HG03280 (cell line): ENCODE measurements around the gene EPOP.
"Not testable (repeated sequence)": the region's sequence is repeated elsewhere in the genome, so short reads cannot be mapped to it uniquely, and the experiment has no call there.

Experiments used
- ATAC-seq: cut with Tn5 transposase; IDR thresholded peaks from one replicate; pipeline ENCODE4 v1.9.1; 2021; ENCODE audit warnings: mild to moderate bottlenecking, moderate library complexity; ENCODE audit not compliant: unreplicated experiment

EPOP gene

GRCh38 chr17:38653679-38654078, 21.1 kb downstream of the EPOP start:
- no peak for ATAC-seq

DNA sequence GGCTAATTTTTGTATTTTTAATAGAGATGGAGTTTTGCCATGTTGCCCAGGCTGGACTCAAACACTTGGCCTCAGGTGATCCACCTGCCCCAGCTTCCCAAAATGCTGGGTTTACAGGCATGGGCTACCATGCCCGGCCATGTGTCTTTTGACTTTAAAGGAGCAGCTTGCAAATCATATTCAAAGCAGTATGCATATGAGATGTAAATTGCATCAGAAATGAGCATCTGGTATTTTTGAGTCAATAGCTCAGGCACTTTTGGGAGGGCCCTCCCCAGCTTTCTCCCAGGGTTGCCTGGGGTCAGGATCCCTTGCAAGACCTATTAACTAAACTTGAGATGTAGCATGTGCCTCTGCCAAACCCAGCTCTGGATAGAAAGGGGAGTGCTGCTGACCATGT, 21.5 kb downstream of the EPOP start:
- ATAC-seq: no peak

- ATAC-seq: not testable (repeated sequence)
Measured at GRCh38 chr17:38650653-38651173, 24.0 kb downstream of the EPOP start.

- no peak for ATAC-seq
Measured at GRCh38 chr17:38637951-38638350, 36.8 kb downstream of the EPOP start.

DNA sequence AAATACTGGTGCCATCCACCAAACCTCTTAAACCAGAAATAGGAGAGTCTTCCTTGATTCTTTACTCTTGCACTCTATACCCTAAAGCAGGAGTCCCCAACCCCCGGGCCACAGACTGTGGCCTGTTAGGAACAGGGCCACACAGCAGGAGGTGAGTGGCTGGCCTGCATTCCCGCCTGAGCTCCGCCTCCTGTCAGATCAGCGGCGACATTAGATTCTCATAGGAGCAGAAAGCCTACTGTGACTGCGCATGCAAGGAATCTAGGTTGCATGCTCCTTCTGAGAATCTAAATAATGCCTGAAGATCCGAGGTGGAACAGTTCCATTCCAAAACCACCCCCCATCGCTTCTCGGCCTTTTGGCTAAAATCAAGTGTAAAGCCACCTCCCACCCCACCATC, 38.7 kb downstream of the EPOP start:
- ATAC-seq: no peak

DNA sequence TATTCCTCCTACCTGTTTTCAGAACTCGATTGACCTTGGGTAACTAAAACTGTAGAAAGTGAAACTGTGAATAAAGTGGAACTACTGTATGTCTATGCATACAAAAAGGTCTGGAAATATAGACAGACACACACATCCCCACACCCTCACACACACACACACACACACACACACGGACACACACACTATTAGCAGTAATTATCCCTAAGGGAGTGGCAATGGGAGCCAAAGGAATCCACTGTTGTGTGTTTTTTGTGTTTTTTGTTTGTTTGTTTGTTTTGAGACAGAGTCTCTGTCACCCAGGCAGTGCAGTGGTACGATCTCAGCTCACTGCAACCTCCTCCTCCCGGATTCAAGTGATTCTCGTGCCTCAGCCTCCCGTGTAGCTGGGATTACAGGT, 42.4 kb downstream of the EPOP start:
- no peak for ATAC-seq

DNA sequence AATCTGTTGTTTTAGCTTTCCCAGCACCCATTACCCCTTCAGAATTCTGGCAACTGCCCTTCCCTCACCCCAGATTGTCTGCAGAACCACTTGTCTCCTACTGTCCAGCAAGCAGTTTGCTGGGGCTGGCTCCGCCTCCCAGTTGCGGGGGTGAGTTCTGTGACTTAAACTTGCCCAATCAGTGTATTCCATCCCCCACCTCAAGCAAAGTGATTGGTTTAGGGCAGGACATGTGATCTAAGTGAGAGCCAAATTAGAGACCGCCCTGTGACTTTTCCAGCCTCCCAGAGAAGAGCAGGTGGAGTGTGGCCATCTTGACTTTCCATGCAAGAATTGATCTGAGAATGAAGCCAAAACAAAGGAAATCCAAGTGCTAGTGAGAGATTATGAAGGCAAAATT, 46.3 kb downstream of the EPOP start:
- ATAC-seq: no peak

GRCh38 chr17:38627957-38628356, 46.8 kb downstream of the EPOP start:
- ATAC-seq: no peak

- not testable (repeated sequence) for ATAC-seq
Measured at GRCh38 chr17:38626606-38627226, 48.0 kb downstream of the EPOP start.

DNA sequence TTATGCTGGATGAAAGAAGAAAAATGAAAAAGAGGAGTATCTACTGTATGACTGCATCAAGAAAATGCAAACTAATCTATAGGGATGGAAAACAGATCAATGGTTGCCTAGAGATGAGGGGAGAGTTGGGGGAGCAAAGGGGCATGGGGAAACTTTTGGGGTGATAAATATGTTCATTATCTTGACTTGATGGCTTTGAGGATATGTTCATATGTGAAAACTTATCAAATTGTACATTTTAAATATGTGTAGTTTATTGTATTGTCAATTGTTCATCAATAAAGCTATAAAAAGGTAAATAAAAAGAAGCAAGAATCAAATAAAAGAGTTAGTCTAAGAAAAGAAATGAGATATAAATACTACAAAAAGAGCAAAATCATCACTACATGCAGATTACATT, 49.3 kb downstream of the EPOP start:
- ATAC-seq: no peak

- peak; percentile 75 for ATAC-seq
Measured at GRCh38 chr17:38624782-38625355, 49.9 kb downstream of the EPOP start.
